Activated CD4-positive, alpha-beta T cell treated with anti-CD3 and anti-CD28 coated beads, Interleukin-2, amount 10 ng/mL, durations not matched to agents 24 days and 14 days (primary cell): ENCODE measurements around the gene PRR32. TPM values are rescaled to one million over a fixed set of nuclear protein-coding genes. Genes with fewer than 3 reads are reported as not detected.
"Not testable (repeated sequence)": the region's sequence is repeated elsewhere in the genome, so short reads cannot be mapped to it uniquely, and the experiment has no call there.

Source experiments
- DNase-seq: peaks from one replicate; pipeline ENCODE4 v3.0.0; 2022
- H3K27ac Mint-ChIP-seq: one replicate; pipeline ENCODE4 v1.8.0; 2022; ENCODE audit warnings: mild to moderate bottlenecking, mixed read lengths
- H3K27me3 Mint-ChIP-seq: one replicate; pipeline ENCODE4 v1.8.0; 2022; ENCODE audit warnings: mixed read lengths
- H3K36me3 Mint-ChIP-seq: one replicate; pipeline ENCODE4 v1.8.0; 2022; ENCODE audit warnings: low read depth, mild to moderate bottlenecking, mixed read lengths
- H3K4me1 Mint-ChIP-seq: one replicate; pipeline ENCODE4 v1.8.0; 2021; ENCODE audit warnings: mixed read lengths
- H3K4me3 Mint-ChIP-seq: one replicate; pipeline ENCODE4 v1.8.0; 2022; ENCODE audit warnings: mild to moderate bottlenecking, moderate library complexity, mixed read lengths
- H3K9me3 Mint-ChIP-seq: one replicate; pipeline ENCODE4 v1.8.0; 2021; ENCODE audit warnings: mixed read lengths
- intact Hi-C: fragments of 100-400 bp; cut with micrococcal nuclease; formaldehyde crosslinking; loops from one replicate; pipeline ENCODE4 v1.15.1; 2023
- total RNA-seq: library from RNA; stranded (reverse); gene quantifications from 2 replicates; pipeline ENCODE4 v1.2.3, GENCODE V29; 2022

The PRR32 gene, protein sequence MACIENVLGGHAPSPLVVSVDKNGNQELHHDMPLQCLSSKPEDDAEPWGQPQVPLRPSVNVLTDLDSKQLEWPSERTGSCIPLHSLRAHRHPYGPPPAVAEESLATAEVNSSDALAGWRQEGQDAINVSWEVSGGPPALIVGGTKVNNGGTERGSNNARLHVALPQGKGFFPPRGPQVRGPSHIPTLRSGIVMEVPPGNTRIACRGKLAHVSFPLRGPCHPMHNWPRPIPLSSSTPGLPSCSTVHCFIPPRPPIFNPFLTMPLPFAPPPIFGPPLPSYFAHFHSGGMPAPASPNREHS
- total RNA-seq, result not detected in 2 replicates

DNA sequence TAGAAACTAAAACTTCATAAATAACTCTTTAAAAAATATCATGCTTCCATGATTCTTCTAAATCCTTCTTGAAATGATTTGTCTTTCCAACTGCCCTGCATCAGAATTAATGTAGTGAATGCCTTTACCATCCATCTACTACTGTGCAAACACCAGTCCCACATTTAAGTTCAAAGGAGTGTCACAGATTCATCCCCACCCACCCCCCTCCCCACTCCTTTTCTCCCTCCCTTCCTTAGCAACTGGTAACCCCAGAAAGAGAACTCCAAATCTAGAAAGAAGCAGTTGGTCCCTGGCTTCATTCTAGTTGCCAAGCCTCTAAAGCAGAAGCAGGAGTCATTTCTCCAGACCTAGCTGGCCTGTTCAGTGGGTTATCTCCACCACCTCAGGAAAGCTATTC is at the start of gene PRR32:
Gene PRR32 (plus strand): TSS at position 301 of the 400 bp plus-strand sequence. CDS start 115 bp downstream, outside the sequence.
- Mint-ChIP-seq H3K4me1 (no peaks in the 10 kb centered on the region), H3K36me3 (no peaks in the 10 kb centered on the region), H3K27me3 (no peaks in the 10 kb centered on the region), H3K27ac (no peak within 1 kb of the TSS), H3K9me3 (no peaks in the 10 kb centered on the region), H3K4me3 (no peak within 1 kb of the TSS)
- no peak for DNase-seq
- intact Hi-C loops, result no loop called here

DNA sequence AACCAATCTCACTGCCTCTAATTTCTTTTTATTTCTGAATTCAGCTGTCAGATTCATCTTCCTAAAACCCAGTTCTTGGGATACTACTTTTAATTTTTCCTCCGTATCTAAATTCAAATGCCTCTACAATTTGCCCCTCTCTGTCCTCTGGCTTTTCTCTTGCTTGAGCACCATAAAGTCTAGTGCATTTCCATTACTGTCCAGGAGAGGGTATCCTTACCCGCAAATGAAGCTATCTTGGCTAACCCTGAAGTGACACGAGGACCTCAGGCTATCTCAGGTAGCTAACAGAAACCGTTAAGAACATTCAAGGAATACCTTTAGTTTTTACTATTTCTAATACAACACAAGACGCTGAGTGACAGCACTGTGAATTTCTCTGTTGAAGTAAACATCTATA is 49.4 kb upstream of the PRR32 start:
- Mint-ChIP-seq H3K4me1 (no peaks in the 10 kb centered on the region), H3K9me3 (no peaks in the 10 kb centered on the region), H3K27ac (no peak overlapping the region), H3K27me3 (no peaks in the 10 kb centered on the region), H3K4me3 (no peak overlapping the region), H3K36me3 (no peaks in the 10 kb centered on the region)
- peak; percentile 44 for DNase-seq
- intact Hi-C loops, result no loop called here

DNA sequence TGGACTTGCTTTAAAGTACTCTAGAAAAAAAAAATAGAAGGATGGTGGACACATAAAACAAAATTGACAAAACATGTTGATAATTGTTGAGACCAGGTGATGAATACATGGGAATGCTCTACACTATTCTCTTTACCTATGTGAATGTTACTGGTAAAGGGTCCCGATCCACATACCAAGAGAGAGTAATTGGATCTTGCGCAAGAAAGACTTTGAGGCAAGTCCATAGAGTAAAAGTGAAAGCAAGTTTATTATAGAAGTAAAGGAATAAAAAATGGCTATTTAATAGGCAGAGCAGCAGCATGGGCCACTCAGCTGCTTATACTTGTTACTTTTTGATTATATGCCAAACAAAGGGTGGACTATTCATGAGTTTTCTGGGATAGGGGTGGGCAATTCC is 34.0 kb upstream of the PRR32 start:
- intact Hi-C loops, result no loop called here
- Mint-ChIP-seq H3K9me3 (no peaks in the 10 kb centered on the region), H3K36me3 (no peaks in the 10 kb centered on the region), H3K4me1 (no peaks in the 10 kb centered on the region), H3K27me3 (no peaks in the 10 kb centered on the region), H3K27ac (no peak overlapping the region), H3K4me3 (no peak overlapping the region)
- no peak for DNase-seq

DNA sequence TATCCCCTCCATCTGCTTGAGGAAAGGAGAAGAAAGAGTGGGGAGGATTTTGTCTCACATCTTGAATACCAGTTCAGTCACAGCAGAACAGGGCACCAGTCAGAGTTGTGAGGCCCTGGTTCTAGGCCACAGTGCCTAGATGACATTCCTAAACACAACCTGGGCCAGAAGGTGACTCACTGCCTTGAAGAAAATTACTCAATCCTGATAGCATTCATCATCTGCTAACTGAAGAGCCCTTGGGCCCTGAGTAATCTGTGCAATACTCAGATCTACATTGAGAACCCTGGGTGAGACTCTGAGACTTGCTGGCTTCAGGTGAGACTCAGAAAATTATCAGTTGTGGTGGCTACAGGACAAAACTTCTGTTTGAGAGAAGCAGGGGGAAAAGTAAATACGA is 20.5 kb upstream of the PRR32 start:
- no peaks in the 10 kb centered on the region for H3K36me3 Mint-ChIP-seq
- intact Hi-C loops, result no loop called here

DNA sequence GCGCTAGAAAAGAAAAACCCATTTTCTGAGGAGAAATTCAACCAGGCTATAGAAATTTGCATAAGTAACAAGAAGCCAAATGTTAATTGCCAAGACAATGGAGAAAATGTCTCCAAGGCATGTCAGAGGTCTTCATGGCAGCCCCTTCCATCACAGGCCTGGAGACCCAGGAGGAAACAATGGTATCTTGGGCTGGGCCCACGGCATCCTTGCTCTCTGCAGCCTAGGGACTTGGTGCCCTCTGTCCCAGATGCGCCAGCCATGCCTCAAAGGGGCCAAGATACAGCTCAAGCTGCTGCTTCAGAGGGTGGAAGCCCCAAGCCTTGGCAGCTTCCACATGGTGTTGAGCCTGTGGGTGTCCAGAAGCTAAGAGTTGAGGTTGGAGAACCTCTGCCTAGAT is 12.7 kb upstream of the PRR32 start:
- H3K36me3 Mint-ChIP-seq, H3K4me1 Mint-ChIP-seq, H3K27ac Mint-ChIP-seq, intact Hi-C loops, H3K9me3 Mint-ChIP-seq, H3K27me3 Mint-ChIP-seq, DNase-seq, H3K4me3 Mint-ChIP-seq: not testable (repeated sequence)

More for the DNA sequence above, 20.5 kb upstream of the PRR32 start:
- H3K4me3 Mint-ChIP-seq, result no peak overlapping the region
- no peaks in the 10 kb centered on the region for H3K27me3 Mint-ChIP-seq
- DNase-seq, result no peak
- H3K27ac Mint-ChIP-seq, result no peak overlapping the region
- no peaks in the 10 kb centered on the region for H3K9me3 Mint-ChIP-seq
- no peaks in the 10 kb centered on the region for H3K4me1 Mint-ChIP-seq

DNA sequence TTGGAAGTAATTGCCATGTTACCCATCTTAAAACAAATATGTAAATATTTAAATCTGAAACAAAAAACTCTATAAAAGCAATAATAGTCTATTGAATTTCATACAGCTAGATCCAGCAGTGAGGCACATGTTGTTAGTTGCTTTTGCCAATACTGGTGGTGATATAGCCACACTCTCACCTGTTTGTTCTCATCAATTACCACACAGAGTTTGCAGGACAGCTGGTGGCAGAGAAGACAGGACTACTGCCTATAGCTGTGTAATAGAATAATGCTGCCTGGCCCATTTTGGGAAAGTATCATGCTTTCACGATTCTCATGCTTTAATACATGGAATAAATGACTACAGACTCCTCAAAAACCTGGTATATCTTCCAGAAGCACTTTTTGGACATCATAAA is 3.7 kb upstream of the PRR32 start:
- Mint-ChIP-seq H3K27me3 (no peaks in the 10 kb centered on the region), H3K36me3 (no peaks in the 10 kb centered on the region), H3K4me1 (no peaks in the 10 kb centered on the region), H3K4me3 (no peak overlapping the region), H3K27ac (no peak overlapping the region), H3K9me3 (no peaks in the 10 kb centered on the region)
- DNase-seq, result no peak
- intact Hi-C loops, result no loop called here

DNA sequence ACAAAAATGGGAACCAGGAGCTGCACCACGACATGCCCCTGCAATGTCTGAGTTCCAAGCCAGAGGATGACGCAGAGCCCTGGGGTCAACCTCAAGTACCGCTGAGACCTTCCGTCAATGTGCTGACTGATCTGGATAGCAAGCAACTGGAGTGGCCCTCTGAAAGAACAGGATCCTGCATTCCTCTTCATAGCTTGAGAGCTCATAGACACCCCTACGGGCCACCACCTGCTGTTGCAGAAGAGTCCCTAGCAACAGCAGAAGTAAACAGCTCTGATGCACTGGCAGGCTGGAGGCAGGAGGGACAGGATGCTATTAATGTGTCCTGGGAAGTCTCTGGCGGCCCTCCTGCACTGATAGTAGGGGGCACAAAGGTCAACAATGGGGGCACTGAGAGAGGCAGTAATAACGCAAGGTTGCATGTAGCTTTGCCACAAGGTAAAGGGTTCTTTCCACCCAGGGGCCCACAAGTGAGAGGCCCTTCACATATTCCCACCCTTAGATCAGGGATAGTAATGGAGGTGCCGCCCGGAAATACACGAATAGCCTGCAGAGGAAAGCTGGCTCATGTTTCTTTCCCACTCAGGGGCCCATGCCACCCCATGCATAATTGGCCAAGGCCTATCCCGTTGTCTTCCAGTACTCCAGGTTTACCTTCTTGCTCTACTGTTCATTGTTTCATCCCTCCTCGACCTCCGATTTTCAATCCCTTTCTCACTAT is 1.3 kb downstream of the PRR32 start:
- no peak overlapping the region for H3K27ac Mint-ChIP-seq

DNA sequence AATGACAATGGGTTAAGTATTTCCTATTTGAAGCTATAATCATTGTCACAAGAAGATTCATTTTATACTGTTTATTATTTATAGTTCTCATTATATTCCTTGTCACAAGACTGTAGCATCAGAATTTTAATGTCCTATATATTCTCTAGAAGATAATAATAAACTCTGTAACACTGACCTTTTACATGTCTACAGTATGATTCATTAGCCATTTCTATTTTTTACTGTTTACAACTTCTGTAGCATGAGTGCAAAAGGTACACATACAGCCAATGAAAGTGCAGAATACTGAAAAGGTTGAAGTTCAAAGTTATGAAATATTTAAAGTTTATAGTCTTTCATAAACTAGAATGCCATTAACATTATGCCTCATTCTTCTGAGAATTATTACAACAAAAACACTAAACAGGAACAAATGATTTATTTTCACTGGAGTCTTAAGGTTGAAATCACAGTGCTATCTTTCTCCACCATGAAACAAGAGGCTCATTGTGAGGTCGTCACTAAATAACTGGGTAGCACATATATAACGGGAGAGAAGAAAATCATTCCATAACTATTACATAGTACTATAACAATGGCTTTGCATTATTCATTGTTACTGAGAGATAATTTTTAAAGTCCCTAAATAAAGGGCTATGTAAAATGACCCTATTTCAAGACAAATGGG is 4.9 kb downstream of the PRR32 start:
- no peak for DNase-seq
- Mint-ChIP-seq H3K27ac (no peak overlapping the region), H3K4me1 (no peaks in the 10 kb centered on the region), H3K36me3 (no peaks in the 10 kb centered on the region), H3K9me3 (no peaks in the 10 kb centered on the region), H3K4me3 (no peak overlapping the region), H3K27me3 (no peaks in the 10 kb centered on the region)
- intact Hi-C loops, result no loop called here

More for the DNA sequence above, 1.3 kb downstream of the PRR32 start:
- intact Hi-C loops, result no loop called here
- H3K4me1 Mint-ChIP-seq, result no peaks in the 10 kb centered on the region
- no peak for DNase-seq
- H3K9me3 Mint-ChIP-seq, result no peaks in the 10 kb centered on the region
- H3K27me3 Mint-ChIP-seq, result no peaks in the 10 kb centered on the region
- H3K4me3 Mint-ChIP-seq, result no peak overlapping the region
- no peaks in the 10 kb centered on the region for H3K36me3 Mint-ChIP-seq

DNA sequence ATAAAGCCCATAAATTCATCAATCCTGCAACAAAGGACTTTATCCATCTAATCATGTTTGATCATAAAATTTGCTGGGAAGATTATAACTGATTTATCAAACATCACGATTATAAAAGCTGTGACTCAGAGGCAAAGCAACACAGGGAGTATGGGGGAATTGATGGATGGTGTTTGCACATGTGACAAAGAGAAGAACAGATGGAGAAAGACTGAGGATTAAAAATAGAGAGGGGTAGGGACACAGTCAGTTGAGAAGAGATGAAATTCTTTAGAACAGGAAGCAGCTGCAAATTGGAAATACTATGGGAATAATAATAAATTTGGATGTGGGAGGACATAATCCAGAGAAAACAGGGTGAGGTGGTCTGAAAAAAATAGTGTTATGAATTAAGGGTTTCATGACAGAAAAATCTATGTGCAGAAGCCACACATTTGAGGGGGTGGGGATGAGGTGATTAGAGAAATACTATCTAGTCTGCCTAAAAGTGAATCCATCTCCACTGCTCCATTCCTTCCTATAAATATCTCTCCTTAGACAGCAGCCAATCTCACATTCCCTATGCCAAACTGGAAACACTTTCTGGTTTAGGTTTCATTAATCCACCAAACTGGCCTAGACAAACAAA is 6.2 kb downstream of the PRR32 start:
- H3K9me3 Mint-ChIP-seq, result no peaks in the 10 kb centered on the region
- no peak for DNase-seq
- intact Hi-C loops, result no loop called here
- no peaks in the 10 kb centered on the region for H3K27me3 Mint-ChIP-seq
- H3K4me1 Mint-ChIP-seq, result no peaks in the 10 kb centered on the region
- H3K36me3 Mint-ChIP-seq, result no peaks in the 10 kb centered on the region
- no peak overlapping the region for H3K27ac Mint-ChIP-seq
- no peak overlapping the region for H3K4me3 Mint-ChIP-seq

DNA sequence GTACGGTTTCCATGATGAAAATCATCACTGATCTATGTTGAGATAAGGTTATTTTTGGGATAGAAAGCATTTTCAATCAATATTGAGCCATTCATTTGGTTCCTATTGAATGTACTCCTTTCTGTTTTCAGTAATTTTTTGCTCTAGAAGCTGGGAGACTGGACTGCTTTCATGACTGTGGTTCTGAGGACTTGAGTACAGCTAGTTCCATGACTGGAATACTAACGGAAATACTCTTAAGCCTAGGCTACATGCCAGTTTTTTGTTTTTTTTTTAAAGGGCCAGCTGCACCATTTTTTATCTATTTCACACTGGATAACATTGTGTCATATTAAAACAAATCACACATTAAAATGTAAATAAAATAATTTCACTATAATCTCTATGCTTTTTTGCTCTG is 16.7 kb downstream of the PRR32 start:
- Mint-ChIP-seq H3K27me3 (no peaks in the 10 kb centered on the region), H3K4me3 (no peak overlapping the region)

DNA sequence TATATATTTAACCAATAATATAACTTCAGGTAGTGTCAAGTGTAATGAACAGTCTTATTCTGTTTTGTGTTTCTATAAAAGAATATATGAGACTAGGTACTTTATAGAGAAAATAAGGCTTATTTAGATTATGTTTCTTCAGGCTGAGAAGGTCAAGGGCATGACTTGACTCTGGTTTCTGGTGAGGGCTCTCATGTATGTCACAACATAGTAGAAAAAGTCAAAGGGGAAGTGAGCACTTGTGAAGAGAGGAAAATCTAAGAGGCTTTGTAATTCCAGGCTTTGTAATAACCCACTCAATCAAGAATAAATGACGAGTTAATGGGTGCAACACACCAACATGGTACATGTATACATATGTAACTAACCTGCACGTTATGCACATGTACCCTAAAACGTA is 27.6 kb downstream of the PRR32 start:
- peaks cover 3% of the 10 kb centered on the region for H3K9me3 Mint-ChIP-seq
- H3K27me3 Mint-ChIP-seq, result no peaks in the 10 kb centered on the region
- H3K4me3 Mint-ChIP-seq, result no peak overlapping the region
- no peak for DNase-seq
- intact Hi-C loops, result no loop called here
- H3K4me1 Mint-ChIP-seq, result no peaks in the 10 kb centered on the region
- no peaks in the 10 kb centered on the region for H3K36me3 Mint-ChIP-seq
- no peak overlapping the region for H3K27ac Mint-ChIP-seq

More for the DNA sequence above, 16.7 kb downstream of the PRR32 start:
- DNase-seq, result no peak
- Mint-ChIP-seq H3K9me3 (no peaks in the 10 kb centered on the region), H3K4me1 (no peaks in the 10 kb centered on the region), H3K36me3 (no peaks in the 10 kb centered on the region), H3K27ac (no peak overlapping the region)
- intact Hi-C loops, result no loop called here

DNA sequence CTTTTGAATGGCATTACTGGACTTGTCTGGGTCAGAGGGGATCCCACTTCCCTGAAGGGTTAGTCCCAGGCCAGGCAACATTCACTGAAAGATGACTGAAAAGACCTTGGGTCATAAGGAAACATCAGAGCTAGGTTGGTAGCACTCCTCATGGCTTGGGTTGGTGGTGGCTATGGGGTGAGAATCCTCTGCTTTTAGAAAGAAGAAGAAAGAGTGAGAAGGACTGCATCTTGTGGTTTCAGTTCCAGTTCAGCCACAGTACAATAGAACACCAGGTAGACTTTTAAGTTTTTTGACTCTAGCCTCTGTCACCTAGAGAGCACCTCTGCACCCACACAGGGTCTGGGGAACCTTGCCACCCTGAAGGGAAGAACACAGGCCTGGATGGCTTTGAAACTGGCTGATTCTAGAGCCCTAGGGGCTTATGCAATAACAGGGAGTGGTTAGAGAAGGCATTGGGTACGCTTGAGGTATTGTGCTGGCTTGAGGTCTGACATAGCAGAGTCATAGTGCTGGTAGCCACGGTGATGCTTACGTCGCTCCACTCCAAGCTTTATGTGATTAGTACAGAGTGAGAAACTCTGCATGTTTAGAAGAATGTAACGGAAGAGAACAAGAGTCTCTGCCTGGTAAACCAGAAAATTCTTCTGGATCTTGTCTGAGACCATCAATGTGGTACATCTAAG is 36.5 kb downstream of the PRR32 start:
- intact Hi-C loops, result no loop called here
- no peak for DNase-seq
- H3K27me3 Mint-ChIP-seq, result no peaks in the 10 kb centered on the region
- H3K27ac Mint-ChIP-seq, result no peak overlapping the region
- H3K4me1 Mint-ChIP-seq, result no peaks in the 10 kb centered on the region
- H3K4me3 Mint-ChIP-seq, result no peak overlapping the region
- no peaks in the 10 kb centered on the region for H3K36me3 Mint-ChIP-seq
- H3K9me3 Mint-ChIP-seq, result no peaks in the 10 kb centered on the region
